Retinal pigment epithelial cell (primary cell): Measurements from ENCODE around the gene S100A16.

Experiments used
- DNase-seq: peaks from one replicate; pipeline ENCODE4 v3.0.0-alpha.2; 2010; ENCODE audit warnings: low read depth
- H3K4me3 ChIP-seq: 2 replicates; pipeline ENCODE4 v1.5.1; 2011; ENCODE audit warnings: mild to moderate bottlenecking, low read length, control low read depth, moderate library complexity
- CTCF ChIP-seq: conservative IDR thresholded peaks from 2 replicates; pipeline ENCODE4 v1.5.1; 2011; ENCODE audit warnings: low read depth, low read length, control low read depth, inconsistent platforms

The S100A16 gene

GRCh38 chr1:153612111-153612754, 704 bp downstream of the S100A16 start:
- no peak for TF ChIP-seq CTCF
- peak overlapping the region; percentile 70 for H3K4me3 ChIP-seq
- no peak for DNase-seq

GRCh38 chr1:153611356-153611755, 1.6 kb downstream of the S100A16 start:
- H3K4me3 ChIP-seq = peak overlapping the region; percentile 70
- no peak for DNase-seq
- TF ChIP-seq CTCF = no peak

GRCh38 chr1:153610811-153611301, 2.1 kb downstream of the S100A16 start:
- no peak overlapping the region for H3K4me3 ChIP-seq
- no peak for DNase-seq
- no peak for TF ChIP-seq CTCF

GRCh38 chr1:153610334-153610733, 2.6 kb downstream of the S100A16 start:
- no peak for DNase-seq
- no peak for TF ChIP-seq CTCF
- H3K4me3 ChIP-seq = no peak overlapping the region

GRCh38 chr1:153609585-153609907, 3.4 kb downstream of the S100A16 start:
- no peak for TF ChIP-seq CTCF
- no peak overlapping the region for H3K4me3 ChIP-seq
- no peak for DNase-seq

GRCh38 chr1:153608742-153609584, 4.0 kb downstream of the S100A16 start:
- H3K4me3 ChIP-seq = peak overlapping the region; percentile 48
- TF ChIP-seq CTCF = no peak
- peak; percentile 74 for DNase-seq
